ENCODE results near the gene PRDM16.

DNA sequence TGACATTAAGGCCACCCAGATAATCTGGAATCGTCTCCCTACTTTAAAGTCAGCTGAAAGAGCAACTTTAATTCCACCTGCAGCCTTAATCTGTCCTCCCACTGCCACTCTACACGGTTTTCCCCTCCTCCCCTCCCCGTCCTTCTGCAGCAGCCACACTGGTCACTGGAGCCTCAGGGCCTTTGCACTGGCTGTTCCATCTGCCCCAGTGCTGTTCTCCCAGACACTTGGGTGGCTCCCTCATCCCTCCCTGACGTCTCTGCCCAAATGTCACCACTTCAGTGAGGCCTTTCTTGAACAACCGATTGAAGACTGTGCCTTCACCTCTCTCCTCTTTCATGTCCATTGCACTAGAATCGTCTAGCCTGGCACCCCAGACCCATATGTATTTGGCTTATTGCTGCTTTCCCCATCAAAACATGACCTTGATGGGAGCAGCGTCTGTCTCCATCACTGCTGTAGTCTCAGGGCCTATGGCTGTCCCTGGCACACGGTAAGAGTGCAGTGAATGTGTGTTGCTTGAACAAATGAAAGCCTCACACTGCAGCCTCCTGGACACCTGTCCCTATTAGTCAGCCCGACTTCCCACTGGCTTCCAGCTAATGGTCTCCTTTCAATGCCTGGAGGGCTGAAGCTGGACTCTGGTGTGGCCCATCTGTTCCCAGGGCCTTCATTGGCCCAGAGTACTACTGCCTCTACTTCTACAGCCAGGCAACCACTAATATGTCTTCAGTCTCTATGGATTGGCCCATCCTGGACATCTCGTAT, 10.6 kb upstream of the PRDM16 start:
- no peak for TF ChIP-seq POLR2AphosphoS5 (IDR thresholded peaks at IDR 0.05; ENCODE audit: low read depth, low read length)
- TF ChIP-seq CTCF (IDR thresholded peaks at IDR 0.05) = no peak
